ENCODE data around the gene NOP53. TPM values are rescaled to one million over a fixed set of nuclear protein-coding genes. Genes with fewer than 3 reads are reported as not detected.

The NOP53 gene
- total and polyA plus RNA-seq, 2 of the 8 experiments (the other 6 are each of a cell fraction or from before 2014, with no cell fraction given), result 107 to 245 TPM

- TF ChIP-seq SP2 (IDR thresholded peaks at IDR 0.05; ENCODE audit: low read length), result no peak
- TF ChIP-seq E2F6 (IDR thresholded peaks at IDR 0.05), result no peak
- TF ChIP-seq PHF8 (conservative IDR thresholded peaks at IDR 0.05; ENCODE audit: low read depth, low read length), result no peak
Measured at GRCh38 chr19:47701717-47702552, 43.4 kb upstream of the NOP53 start (continued).
